ENCODE results near the gene PNMA1.
A peak's percentile ranks its signal among the peaks of the same experiment; 100 is the strongest.

Gene PNMA1, protein sequence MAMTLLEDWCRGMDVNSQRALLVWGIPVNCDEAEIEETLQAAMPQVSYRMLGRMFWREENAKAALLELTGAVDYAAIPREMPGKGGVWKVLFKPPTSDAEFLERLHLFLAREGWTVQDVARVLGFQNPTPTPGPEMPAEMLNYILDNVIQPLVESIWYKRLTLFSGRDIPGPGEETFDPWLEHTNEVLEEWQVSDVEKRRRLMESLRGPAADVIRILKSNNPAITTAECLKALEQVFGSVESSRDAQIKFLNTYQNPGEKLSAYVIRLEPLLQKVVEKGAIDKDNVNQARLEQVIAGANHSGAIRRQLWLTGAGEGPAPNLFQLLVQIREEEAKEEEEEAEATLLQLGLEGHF

DNA sequence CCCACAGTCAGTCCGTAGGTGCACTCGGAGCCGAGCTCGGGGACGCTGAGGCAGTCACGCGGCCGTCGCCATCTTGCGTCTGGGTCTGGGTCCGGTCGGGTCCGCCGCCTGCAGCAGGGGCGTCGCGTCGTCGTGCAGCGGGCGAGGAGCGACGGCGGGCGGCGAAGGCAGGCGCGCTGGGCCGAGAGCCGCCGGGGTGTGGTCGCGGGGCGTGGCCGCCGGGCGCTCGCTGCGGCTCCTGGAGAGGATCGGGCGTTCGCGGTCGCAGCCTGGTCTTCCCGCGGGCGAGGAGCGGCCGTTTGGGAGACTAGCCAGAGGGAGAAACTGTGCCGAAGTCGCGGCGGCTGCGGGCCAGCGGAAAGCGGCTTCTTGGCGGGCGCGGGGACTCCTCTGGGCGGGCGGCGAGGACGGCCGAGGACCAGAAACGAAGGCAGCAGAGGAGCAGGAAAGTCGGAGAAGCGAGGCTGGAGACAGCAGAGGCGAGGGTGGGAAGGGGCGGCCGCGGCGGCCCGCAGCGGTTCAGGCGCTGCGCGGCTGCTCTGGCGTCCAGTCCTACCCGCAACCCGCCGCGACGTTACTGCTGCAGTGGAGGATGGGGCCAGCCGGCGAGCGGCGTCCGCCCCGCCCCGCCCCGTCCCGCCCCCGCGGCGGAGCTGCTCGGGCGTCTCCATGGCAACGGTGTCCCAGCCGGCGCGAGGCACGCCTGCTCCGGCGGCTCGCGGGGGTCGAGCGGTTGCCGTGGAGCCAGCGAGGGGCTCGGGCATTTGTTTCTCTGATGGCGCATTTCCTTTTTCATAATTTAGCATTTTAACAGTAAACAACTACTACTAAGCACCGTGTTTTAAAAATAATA, at the start of gene PNMA1:
PNMA1 (minus strand) TSS at position 582 of the 853 bp plus-strand sequence. CDS start 745 bp downstream, outside the sequence.
- TF ChIP-seq, protein P1, sequence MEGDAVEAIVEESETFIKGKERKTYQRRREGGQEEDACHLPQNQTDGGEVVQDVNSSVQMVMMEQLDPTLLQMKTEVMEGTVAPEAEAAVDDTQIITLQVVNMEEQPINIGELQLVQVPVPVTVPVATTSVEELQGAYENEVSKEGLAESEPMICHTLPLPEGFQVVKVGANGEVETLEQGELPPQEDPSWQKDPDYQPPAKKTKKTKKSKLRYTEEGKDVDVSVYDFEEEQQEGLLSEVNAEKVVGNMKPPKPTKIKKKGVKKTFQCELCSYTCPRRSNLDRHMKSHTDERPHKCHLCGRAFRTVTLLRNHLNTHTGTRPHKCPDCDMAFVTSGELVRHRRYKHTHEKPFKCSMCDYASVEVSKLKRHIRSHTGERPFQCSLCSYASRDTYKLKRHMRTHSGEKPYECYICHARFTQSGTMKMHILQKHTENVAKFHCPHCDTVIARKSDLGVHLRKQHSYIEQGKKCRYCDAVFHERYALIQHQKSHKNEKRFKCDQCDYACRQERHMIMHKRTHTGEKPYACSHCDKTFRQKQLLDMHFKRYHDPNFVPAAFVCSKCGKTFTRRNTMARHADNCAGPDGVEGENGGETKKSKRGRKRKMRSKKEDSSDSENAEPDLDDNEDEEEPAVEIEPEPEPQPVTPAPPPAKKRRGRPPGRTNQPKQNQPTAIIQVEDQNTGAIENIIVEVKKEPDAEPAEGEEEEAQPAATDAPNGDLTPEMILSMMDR (IDR thresholded peaks at IDR 0.05; ENCODE audit: low read depth, low read length) = no peak
- peak; percentile 30 for DNase-seq (ENCODE audit: extremely low read depth, low read depth)

DNA sequence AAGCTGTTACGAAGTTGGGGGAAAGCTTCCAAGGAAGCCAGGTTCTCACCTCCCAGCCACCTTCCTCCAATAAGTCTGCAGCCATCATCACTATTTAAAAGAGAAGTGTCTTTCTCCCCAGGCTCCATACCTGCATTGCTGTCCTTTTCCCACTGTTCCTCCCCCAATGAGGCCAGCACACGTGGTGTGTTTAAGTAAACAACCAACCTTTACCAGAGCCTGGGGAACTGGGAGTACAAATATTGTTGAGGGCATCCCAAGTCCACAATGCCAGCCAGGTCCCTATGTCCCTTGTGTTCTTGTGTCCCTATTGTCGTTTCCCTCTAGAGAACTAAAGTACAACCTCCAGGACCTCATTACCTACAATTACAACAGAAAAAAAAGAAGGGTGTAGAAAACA, 49.2 kb upstream of the PNMA1 start:
- TF ChIP-seq, protein P1 (IDR thresholded peaks at IDR 0.05; ENCODE audit: low read depth, low read length) = no peak
- no peak for DNase-seq (ENCODE audit: extremely low read depth, low read depth)

DNA sequence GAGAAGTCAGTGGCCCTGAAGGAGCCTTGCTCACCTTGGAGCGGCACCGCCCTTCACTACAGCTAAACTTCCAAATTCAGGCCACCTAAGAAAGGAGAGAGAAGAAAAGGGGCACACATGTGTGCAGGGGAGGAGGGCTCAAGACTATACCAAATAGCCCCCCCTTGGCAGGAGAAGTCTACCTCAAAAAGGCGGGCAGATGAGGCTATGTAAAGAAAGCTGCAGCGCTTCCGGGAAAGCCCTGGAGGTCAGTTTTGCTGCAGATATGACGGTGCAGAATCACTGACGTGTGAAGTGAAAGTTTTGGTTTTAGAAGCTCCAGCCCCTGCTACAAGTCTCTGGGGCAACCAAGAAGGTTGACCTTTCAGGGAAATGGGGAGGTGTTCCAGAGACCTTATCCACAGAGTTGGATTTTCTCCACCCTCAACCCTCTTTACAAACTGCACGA, 48.2 kb upstream of the PNMA1 start:
- TF ChIP-seq, protein P1 (IDR thresholded peaks at IDR 0.05; ENCODE audit: low read depth, low read length) = no peak
- no peak for DNase-seq (ENCODE audit: extremely low read depth, low read depth)

DNA sequence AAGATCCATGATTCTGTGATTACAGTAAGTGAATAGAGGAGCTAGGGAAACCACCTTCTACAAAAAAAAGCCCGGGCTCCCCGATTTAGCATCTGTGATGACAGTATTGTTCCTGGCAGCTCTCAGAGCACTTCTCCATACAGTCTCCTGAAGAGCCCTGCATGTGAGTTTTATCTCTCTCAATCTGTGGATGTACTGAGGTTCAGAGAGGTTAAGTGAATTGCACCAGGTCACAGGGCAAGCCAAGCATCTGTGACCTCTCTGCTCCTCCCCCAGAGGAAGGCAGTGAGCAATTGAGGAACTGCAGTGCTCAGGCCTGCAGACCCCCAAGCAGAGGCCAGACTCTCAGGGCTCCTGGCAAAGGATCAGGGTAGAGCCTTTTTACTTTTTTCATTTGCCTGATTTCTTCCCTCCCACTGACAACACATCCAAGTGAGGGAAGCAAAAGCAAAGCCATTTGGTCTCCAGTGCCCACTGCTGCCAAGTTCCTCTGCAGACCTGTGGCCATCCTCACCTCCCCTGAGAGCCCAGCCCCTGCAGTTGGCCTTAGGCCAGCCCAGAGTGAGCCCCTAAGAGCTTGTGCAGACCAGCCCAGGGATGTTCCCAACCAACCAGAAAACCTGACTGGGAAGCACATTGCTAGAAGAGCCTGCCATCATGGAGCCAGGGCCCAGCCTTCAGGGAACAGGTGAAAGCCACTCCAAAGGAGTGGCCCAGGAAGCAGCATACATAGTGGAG, 47.6 kb upstream of the PNMA1 start:
- no peak for DNase-seq (ENCODE audit: extremely low read depth, low read depth)
- TF ChIP-seq, protein P1 (IDR thresholded peaks at IDR 0.05; ENCODE audit: low read depth, low read length) = no peak

DNA sequence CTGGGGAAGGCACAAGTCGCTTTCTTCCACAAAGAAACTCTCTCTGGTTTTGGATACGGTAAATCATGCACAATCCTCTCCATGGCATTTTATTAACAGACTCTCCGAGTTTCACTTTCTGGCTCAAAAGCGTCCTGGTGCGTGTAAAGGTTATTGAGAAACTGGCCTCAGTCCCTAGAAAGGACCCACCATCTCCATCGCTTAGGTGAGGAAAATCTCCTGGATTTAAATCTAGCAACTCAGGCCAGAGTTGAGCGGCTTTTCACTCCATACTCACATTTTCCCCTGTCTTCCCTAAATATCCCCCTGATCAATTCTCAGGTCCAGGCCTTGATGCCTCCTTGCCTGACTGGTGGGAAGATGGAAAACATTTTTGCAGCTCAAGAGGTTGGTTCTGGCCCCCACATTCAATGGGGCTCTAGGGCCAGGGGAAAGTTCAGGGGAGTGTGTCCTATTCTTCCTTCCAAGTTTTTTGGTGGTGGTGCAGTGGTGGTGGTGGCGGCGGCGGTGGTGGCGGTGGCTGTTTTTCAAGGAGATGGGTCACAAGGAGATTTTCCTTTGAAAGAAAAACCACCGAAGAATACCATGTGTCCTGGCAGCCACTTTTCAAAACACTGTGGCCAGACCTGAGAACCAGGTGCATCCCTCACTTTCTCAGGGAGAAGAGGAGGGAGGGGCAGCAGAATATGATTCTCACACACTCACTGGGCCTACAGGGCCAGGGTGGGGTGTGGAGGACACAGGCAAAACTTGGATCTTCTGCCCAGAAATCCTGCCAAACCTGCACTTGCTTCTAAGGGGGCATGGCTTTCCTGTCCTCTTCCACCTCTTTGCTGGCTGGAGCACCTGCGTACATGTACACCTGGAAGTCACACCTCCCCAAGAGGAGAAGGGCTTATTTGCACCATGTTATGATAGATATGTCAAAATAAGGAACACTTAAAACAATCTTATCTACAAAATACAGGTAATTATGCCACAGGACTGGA, 46.7 kb upstream of the PNMA1 start:
- no peak for DNase-seq (ENCODE audit: extremely low read depth, low read depth)
- TF ChIP-seq, protein P1 (IDR thresholded peaks at IDR 0.05; ENCODE audit: low read depth, low read length) = no peak

Data from AG09319 (cell line).